Activated T-cell treated with anti-CD3 and anti-CD28 coated beads for 24 hours (primary cell): ENCODE results near the gene PNPLA4.

Experiments used
- DNase-seq: peaks from one replicate; pipeline ENCODE4 v3.0.0-alpha.2; 2020; ENCODE audit warnings: low read depth

The PNPLA4 gene

GRCh38 chrX:7927259-7928167, at the start of gene PNPLA4:
Gene PNPLA4 (minus strand): TSS chrX:7927413. CDS start chrX:7926119, 1,294 bp downstream.
- DNase-seq = peak; percentile 69

- no peak for DNase-seq
Observed at GRCh38 chrX:7972586-7972985, 45.4 kb upstream of the PNPLA4 start.

GRCh38 chrX:7970428-7970827, 43.2 kb upstream of the PNPLA4 start:
- no peak for DNase-seq

- DNase-seq = no peak
Observed at GRCh38 chrX:7965436-7965835, 38.2 kb upstream of the PNPLA4 start.

GRCh38 chrX:7960246-7960645, 33.0 kb upstream of the PNPLA4 start:
- DNase-seq = no peak

DNA sequence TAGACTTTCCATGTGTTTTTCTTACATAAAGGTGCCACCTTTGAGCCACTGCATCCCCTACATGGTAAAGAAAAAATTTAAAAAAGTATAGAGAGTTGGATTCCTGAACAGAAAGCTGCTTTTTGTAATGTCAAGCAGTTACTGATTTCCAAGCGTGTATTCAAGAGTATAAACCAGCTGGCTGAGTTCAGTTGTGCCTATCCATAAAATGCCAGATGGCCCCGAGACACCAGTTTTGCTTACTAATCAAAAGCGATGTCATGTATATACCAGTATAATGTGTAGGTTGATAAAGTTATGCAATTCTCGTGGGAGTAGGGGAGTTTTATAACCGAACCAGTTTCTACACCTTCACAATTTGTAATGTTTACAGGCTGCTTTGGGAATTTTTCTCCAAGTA, 26.2 kb upstream of the PNPLA4 start:
- DNase-seq = no peak

GRCh38 chrX:7950865-7951264, 23.7 kb upstream of the PNPLA4 start:
- no peak for DNase-seq

- DNase-seq = no peak
Observed at GRCh38 chrX:7948483-7948882, 21.3 kb upstream of the PNPLA4 start.

DNA sequence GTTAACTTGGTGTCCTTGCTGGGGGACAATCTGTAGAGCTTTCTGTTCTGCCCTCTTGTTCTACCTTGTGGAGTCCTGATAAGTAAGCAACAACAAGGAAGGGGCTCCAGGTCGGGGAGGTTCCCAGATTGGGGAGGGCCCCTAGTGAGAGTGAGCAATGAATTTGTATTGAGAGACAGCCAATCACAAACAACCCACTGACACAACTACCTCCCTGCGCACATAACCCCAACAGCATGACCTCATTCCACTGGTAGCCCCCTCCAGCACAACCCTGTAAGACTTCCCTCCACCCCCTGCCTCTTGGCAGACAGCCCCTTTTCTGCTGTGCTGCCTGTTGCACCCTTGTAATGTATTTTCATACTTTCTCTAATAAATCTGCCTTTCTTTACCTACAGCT, 19.7 kb upstream of the PNPLA4 start:
- DNase-seq = no peak

DNA sequence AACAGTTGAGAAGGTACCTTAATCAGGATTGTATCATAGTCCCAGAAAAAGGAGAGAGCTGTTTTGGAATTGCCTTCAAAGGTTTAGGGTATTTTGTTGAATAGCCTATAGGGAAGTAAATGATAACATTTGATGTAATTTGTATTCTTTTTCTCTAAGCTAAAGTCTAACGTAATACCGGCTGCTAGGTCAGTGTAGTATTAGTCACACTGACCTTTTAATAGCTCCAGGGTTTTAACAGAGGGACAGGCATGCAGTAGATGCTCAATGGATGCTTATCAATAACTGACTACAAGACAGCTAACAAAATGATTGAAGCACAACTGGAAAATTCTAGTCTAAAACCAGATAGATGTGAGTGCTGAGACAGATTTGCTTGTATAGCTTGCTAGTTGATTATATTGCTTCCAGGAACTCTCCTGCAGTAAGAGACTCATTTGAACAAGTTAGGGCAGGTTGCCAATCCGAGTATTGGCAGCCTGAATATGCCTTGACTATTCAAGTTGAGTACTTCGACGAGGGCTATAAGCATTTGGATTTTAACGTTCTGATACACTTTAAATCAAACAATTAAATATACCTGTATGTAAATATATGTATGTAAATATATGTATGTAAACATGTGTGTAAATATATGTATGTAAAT, 16.5 kb upstream of the PNPLA4 start:
- DNase-seq = no peak

DNA sequence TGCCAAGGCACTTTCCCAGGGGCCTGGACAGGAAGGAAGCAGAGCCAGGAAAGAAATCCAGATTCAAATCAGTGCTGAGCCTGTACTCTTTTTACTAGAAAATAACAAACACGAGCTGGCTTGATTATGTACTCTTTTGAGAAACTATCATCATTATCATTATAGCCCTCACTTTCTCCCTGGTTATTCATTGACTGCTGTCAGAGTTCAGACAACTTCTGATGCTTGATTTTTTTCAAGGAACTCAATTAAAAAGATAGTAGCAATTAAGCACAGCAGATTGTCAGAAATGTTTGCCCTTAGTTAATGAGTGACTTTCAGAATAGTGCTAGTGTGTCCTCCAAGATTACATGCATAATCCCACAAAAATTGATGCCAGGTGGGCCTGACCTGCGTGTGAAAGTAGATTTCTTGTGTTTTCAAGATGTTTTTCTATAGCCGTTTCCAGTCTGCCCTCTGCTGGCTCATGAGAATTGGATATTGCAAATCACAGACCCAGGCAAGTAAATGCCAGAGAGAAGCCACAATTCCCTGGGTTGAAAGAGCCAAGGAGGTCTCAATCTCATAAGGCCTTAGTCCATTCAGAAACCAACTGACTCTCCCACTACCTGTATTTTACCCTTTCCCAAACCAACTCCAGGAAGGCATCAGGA, 14.3 kb upstream of the PNPLA4 start:
- no peak for DNase-seq

DNA sequence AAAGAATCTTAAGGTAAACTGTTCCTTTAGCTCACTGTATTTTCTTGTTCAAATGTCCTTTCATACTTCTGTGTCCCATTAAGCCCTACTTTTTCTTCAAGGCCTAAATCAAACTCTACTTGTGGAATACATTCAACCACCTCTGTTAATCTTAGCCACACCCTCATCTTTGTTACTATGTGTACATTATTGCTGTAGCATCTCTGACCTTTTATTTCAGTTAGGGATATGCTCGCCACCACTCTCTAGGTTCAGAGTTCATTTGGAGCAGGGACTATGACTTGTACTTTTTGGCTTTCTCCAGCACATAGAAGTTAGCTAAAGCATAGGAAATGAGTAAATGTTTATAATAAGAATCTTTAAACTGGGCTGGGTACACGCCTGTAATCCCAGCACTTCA, 6.8 kb upstream of the PNPLA4 start:
- DNase-seq = no peak

- DNase-seq = no peak
Observed at GRCh38 chrX:7926914-7927258, 327 bp downstream of the PNPLA4 start.

GRCh38 chrX:7926501-7926900, 712 bp downstream of the PNPLA4 start:
- DNase-seq = no peak

GRCh38 chrX:7925867-7926472, 1.2 kb downstream of the PNPLA4 start:
- DNase-seq = peak; percentile 38

DNA sequence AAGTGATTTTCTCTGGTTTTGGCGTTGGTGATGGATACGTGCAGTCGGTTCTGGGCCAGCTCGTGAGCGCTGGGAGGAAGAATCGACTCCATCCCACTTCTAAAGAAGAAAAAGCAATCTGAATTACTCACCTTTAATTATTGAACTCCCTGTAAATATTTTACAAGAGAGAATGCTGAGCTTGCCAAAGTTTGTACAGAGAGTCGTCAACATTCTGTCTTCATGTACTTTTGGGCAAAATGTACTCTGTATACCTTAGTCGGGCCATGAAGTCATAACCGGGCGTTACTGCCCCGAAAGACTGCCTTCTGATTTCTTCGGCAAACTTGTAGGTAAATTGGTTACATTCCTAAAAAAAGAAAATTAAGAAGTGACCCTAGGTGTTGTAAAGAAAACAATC, 5.5 kb downstream of the PNPLA4 start:
- DNase-seq = no peak

GRCh38 chrX:7908821-7909220, 18.4 kb downstream of the PNPLA4 start:
- no peak for DNase-seq

- no peak for DNase-seq
Observed at GRCh38 chrX:7904562-7904961, 22.7 kb downstream of the PNPLA4 start.

- no peak for DNase-seq
Observed at GRCh38 chrX:7891928-7892327, 35.3 kb downstream of the PNPLA4 start.

GRCh38 chrX:7889680-7890079, 37.5 kb downstream of the PNPLA4 start:
- DNase-seq = no peak

DNA sequence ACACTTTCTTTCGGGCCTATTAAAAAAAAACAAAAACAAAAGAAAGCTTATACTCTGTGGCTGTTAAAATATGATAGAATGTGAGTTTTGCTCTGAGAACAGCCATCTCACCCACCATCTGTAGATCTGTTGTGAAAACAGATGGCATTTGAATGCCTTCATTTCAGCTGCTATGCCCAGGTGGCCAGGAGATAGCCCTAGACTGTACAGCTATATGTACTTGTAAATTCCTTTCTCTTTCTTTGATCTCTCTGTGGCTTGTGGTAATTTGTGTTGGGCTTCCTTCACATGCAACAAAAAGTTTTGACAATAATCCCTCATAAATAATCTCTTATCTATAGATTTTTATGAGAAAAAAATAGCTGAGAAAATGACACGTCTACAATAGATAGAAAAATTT, 38.1 kb downstream of the PNPLA4 start:
- no peak for DNase-seq

- DNase-seq = no peak
Observed at GRCh38 chrX:7876957-7877356, 50.3 kb downstream of the PNPLA4 start.

DNA sequence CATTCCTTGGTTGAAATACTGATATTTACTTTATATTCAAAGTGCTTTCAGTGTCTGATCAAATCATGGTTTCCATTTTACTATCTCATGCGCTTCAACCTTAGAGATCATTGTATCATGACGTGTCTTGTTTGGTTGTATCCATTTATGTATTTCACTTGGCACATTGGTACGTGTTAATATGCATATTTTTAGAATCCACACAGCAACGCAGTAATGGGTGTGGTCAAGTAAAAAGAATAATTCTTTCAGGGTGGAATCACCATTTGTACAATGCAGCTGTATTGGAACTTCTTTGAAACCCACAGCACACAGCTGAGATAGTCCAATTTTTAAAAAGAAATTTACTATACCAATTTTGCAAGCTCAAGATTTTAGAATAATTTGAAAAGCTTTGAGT, 55.2 kb downstream of the PNPLA4 start:
- no peak for DNase-seq
